ENCODE results near the gene MAGI2.
"Not testable (repeated sequence)": the region's sequence is repeated elsewhere in the genome, so short reads cannot be mapped to it uniquely, and the experiment has no call there.

Gene MAGI2

GRCh38 chr7:78605119-78605518 is 848.3 kb downstream of the MAGI2 start:
- DNase-seq = no peak

- DNase-seq = no peak
Measured at GRCh38 chr7:78601728-78602127, 851.7 kb downstream of the MAGI2 start.

GRCh38 chr7:78594156-78594555 is 859.3 kb downstream of the MAGI2 start:
- DNase-seq = no peak

- DNase-seq = no peak
Measured at GRCh38 chr7:78588393-78588792, 865.1 kb downstream of the MAGI2 start.

DNA sequence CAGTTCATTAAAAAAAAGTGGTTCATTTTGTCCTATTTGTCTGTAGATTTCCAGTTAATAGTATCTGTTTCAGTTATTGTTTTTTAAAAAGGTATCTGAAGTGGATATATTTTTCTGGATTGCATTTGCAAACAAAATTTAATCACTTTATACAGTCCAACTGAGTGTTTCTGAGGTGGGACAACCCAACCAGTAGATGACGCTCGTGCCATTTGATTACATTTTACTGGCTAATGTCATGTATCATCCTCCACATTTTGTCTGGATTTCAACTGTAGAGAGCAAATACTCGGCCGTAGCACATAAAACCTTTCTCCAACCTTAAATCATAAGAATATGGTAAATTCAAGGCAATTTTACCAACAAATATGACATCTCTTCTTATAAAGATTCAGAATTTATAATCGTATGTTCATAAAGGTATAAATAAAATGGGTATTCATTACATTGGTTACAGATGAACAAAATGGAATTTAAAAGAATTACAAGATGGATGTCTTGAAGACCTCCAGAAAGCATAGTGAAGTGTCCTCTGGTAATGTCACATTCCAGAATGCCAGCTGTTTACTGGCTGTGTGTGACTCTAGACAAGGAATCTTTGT is 865.9 kb downstream of the MAGI2 start:
- no peak for DNase-seq

DNA sequence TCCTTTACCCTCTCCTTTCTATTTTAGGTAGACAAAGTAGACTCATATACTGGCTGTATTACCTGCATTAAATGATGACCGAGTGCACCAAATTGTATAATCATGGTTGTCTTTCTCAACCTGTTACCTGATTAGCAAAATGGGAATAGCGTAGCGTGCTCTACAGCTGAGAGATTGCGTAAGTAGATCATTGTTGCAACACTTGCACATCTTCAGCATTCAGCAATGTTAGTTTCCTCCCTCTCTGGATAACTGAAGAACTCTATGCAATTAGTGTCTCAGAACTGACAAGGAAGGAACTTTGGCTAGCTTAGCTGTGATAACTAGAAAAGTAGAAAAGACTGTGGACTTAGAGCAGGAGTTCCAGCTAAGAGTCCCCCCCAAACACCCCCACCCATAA is 867.5 kb downstream of the MAGI2 start:
- DNase-seq = no peak

- DNase-seq = no peak
Measured at GRCh38 chr7:78578686-78579085, 874.8 kb downstream of the MAGI2 start.

DNA sequence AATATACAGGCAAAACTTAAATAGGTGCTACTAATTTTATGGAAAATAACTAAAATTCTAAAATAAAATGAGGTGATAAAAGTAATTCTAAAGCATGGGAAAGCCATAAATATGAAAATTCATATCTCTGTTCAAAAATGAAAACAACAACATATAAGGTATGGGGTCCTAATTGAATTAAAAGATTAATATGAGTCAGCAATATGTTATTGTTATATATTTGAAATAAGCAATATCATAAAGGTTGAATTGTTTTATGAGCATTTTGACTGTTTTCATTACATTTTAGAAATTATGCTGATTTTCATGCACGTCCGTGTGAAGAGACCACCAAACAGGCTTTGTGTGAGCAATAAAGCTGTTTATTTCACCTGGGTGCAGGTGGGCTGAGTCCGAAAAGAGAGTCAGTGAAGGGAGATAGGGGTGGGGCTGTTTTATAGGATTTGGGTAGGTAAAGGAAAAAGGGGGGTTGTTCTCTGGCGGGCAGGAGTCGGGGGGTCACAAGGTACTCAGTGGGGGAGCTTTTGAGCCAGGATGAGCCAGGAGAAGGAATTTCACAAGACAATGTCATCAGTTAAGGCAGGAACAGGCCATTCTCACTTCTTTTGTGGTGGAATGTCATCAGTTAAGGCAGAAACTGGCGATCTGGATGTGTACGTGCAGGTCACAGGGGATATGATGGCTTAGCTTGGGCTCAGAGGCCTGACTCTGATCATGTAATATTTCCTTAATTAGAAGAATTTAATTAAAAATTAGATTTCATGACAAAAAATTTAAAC is 876.1 kb downstream of the MAGI2 start:
- not testable (repeated sequence) for DNase-seq

- no peak for DNase-seq
Measured at GRCh38 chr7:78576236-78576635, 877.2 kb downstream of the MAGI2 start.

GRCh38 chr7:78571292-78571691 is 882.2 kb downstream of the MAGI2 start:
- no peak for DNase-seq

- DNase-seq = no peak
Measured at GRCh38 chr7:78568690-78569089, 884.8 kb downstream of the MAGI2 start.

- DNase-seq = no peak
Measured at GRCh38 chr7:78567836-78568235, 885.6 kb downstream of the MAGI2 start.

- DNase-seq = no peak
Measured at GRCh38 chr7:78565784-78566183, 887.7 kb downstream of the MAGI2 start.

- DNase-seq = no peak
Measured at GRCh38 chr7:78563191-78563590, 890.3 kb downstream of the MAGI2 start.

- no peak for DNase-seq
Measured at GRCh38 chr7:78562191-78562590, 891.3 kb downstream of the MAGI2 start.

DNA sequence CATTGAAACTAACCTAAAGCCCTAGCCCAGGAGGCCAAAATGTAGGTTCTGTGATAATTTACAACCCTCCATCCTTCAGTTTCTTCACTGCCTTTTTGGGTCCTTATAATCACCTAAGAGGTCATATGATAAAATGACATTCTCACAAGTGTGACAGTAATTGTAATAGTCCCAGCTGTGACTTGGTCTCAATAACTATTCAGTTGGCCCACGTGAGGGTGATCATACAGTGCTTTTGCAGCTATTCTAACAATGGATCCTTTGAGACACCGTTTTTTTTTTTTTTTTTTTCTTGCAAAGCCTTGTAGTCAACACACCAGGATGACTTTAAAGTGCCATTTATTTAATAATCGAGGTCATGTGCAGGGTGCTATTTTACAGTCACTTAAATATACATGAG is 894.9 kb downstream of the MAGI2 start:
- DNase-seq = no peak

DNA sequence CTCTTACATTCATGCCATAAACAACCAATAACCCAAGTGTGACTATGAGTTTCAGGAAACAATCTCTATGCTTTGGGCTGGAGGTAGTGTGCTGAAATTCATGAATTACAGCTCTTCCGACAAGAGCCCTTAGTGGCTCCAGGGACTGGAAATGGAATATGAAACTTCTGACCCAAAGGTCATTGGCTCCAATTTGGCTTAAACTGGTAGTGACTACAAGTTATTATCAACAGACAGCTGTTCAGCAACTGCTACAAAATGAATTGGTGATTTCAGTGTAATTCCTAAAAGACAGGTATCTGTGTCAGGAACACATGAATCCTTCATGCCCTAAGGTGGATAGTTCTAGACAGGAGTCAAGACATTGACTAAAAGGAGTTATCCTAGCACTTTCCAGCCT is 909.5 kb downstream of the MAGI2 start:
- no peak for DNase-seq

GRCh38 chr7:78542981-78543380 is 910.5 kb downstream of the MAGI2 start:
- DNase-seq = no peak

DNA sequence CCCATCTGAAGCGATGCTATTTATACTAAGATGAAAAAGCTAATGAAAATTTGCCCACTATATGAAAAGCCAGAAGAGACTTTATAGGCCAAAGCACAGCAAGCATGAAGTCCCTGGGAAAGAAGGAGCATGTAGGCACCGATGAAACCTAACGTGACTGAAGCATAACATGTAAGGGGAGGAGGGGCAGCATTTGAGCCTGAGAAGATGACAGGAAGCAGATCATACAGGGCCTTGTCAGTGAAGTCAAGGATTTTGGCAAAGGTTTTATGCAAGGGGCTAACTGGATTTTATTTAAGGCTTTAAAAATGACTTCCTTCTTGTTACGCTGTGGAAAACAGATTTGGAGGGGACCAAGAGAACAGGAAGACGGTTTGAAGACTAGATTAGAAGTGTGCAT is 910.9 kb downstream of the MAGI2 start:
- no peak for DNase-seq

GRCh38 chr7:78539825-78540224 is 913.6 kb downstream of the MAGI2 start:
- no peak for DNase-seq

GRCh38 chr7:78535655-78536054 is 917.8 kb downstream of the MAGI2 start:
- DNase-seq = no peak

- DNase-seq = no peak
Measured at GRCh38 chr7:78530351-78530750, 923.1 kb downstream of the MAGI2 start.

DNA sequence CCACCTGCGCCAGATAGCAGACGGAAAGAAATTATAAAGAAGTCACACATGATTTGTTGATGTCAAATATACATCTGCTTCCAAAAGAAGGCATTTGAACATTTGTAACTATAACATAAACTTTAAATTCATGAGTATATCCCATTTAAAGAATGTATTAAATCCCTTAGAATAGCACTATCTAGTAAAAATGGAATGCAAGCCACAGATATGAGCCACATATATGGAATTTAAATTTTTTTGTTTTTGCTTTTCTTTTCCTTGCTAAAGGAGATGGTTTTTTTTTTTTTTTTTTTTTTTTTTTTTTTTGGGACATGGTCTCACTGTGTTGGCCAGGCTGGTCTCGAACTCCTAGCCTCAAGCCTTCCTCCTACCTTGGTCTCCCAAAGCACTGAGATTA is 924.1 kb downstream of the MAGI2 start:
- DNase-seq = no peak

GRCh38 chr7:78528964-78529363 is 924.5 kb downstream of the MAGI2 start:
- no peak for DNase-seq

DNA sequence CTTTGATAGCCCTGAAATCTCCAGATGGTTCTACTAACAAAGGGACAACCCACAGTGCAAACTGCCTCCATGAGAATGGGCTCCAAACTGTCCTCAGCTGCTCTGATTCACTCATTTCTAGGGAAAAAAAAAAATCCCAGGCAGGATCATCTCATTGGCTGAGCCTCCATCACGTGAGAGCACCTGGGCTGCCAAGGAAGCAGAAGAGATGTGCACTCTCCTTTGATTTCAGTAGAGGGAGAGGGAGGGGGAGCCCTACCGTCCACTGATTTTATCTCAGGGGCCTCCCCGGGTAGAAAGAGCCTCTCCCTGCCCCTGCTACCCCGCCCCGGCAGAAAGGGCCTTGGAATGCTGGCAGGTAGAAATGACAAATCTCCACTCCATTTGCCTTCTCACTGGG is 929.5 kb downstream of the MAGI2 start:
- no peak for DNase-seq

Data from activated naive CD4-positive, alpha-beta T cell (primary cell).